Uterus (tissue), 4 donors: Measurements from ENCODE around the gene MYBPH. TPM values are rescaled to one million over a fixed set of nuclear protein-coding genes. Genes with fewer than 3 reads are reported as not detected.

Source experiments
- DNase-seq, 2 donors: peaks; one replicate each; pipeline ENCODE4 v3.0.0-alpha.2; 2019 to 2020
- H3K27ac ChIP-seq, 2 donors: fragments of 200-600 bp; sonication (generic); 1 replicate in 1 of 2; 2 replicates in 1 of 2; pipeline ENCODE4 v1.5.1; 2016 to 2018
- H3K27me3 ChIP-seq, 2 donors: fragments of 200-600 bp; sonication (generic); one replicate each; pipeline ENCODE4 v1.5.1; 2018 to 2019; ENCODE audit warnings: control low read depth in 1 of 2
- H3K36me3 ChIP-seq, 2 donors: fragments of 200-600 bp; sonication (generic); one replicate each; pipeline ENCODE4 v1.5.1; 2019; ENCODE audit warnings: control low read depth in 1 of 2
- H3K4me1 ChIP-seq, 2 donors: fragments of 200-600 bp; sonication (generic); one replicate each; pipeline ENCODE4 v1.5.1; 2018 to 2019; ENCODE audit warnings: control low read depth in 1 of 2
- H3K4me3 ChIP-seq, 2 donors: fragments of 200-600 bp; sonication (generic); 1 replicate in 1 of 2; 2 replicates in 1 of 2; pipeline ENCODE4 v1.5.1; 2018 to 2019; ENCODE audit warnings: mild to moderate bottlenecking in 1 of 2
- H3K9me3 ChIP-seq, 2 donors: fragments of 200-600 bp; sonication (generic); one replicate each; pipeline ENCODE4 v1.5.1; 2019; ENCODE audit warnings: control low read depth in 1 of 2
- POLR2A ChIP-seq, 2 donors: fragments of 450-650 bp; IDR thresholded peaks; one replicate each; pipeline ENCODE4 v1.6.1; 2016; ENCODE audit warnings: antibody characterized with exemption in 2 of 2, mild to moderate bottlenecking in 1 of 2, moderate library complexity in 1 of 2
- intact Hi-C: fragments of 100-400 bp; cut with DNase I; formaldehyde crosslinking; loops from one replicate; pipeline ENCODE4 v1.15.1; 2023; ENCODE audit warnings: low total_unique reads
- total RNA-seq, 4 donors: library from RNA; depleted of rRNA in 3 of 4; stranded (reverse); fragments of >200 nt in 3 of 4; gene quantifications; one replicate each; pipeline versions ENCODE4 v1.1.0 to v1.2.4, GENCODE V29; 2014 to 2023
- TF ChIP-seq, protein P1 (sequence below), 4 experiments: fragments of 200-600 bp in 2 of 4; fragments of 450-650 bp in 2 of 4; sonication (generic) in 2 of 4; IDR thresholded peaks; one replicate each; pipeline ENCODE4 v1.5.1; 2016 to 2019; ENCODE audit warnings: antibody characterized with exemption in 4 of 4, mild to moderate bottlenecking in 2 of 4, moderate library complexity in 1 of 4
- donor health status: DM: yes; HTN: yes; CAD: no.

MYBPH gene
- total RNA-seq, 4 donors from 2014 or later: 0.64 TPM; not detected in 3

- peaks cover 3 to 13% of the 10 kb centered on the region in 2 donors for H3K4me1 ChIP-seq
- H3K27ac ChIP-seq: no peak overlapping the region
- TF ChIP-seq, protein P1, sequence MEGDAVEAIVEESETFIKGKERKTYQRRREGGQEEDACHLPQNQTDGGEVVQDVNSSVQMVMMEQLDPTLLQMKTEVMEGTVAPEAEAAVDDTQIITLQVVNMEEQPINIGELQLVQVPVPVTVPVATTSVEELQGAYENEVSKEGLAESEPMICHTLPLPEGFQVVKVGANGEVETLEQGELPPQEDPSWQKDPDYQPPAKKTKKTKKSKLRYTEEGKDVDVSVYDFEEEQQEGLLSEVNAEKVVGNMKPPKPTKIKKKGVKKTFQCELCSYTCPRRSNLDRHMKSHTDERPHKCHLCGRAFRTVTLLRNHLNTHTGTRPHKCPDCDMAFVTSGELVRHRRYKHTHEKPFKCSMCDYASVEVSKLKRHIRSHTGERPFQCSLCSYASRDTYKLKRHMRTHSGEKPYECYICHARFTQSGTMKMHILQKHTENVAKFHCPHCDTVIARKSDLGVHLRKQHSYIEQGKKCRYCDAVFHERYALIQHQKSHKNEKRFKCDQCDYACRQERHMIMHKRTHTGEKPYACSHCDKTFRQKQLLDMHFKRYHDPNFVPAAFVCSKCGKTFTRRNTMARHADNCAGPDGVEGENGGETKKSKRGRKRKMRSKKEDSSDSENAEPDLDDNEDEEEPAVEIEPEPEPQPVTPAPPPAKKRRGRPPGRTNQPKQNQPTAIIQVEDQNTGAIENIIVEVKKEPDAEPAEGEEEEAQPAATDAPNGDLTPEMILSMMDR (IDR thresholded peaks at IDR 0.05): no peak
- no peak for TF ChIP-seq POLR2A (IDR thresholded peaks at IDR 0.05)
- H3K36me3 ChIP-seq: no peaks in the 10 kb centered on the region
- H3K4me3 ChIP-seq: no peak overlapping the region
- no peak for DNase-seq
- no peaks in the 10 kb centered on the region for H3K27me3 ChIP-seq
- intact Hi-C loops: loop anchor here (5.0 kb wide), 1 partner anchor 88 kb away; no protein-coding TSS in a partner anchor
- H3K9me3 ChIP-seq: no peaks in the 10 kb centered on the region
Observed at GRCh38 chr1:203124011-203124410, 51.6 kb downstream of the MYBPH start.

GRCh38 chr1:203122159-203122558, 53.5 kb downstream of the MYBPH start:
- H3K9me3 ChIP-seq: no peaks in the 10 kb centered on the region
- DNase-seq: no peak
- H3K27ac ChIP-seq: no peak overlapping the region
- H3K36me3 ChIP-seq: no peaks in the 10 kb centered on the region
- H3K27me3 ChIP-seq: no peaks in the 10 kb centered on the region
- intact Hi-C loops: loop anchor here (5.0 kb wide), 1 partner anchor 90 kb away; no protein-coding TSS in a partner anchor
- peaks cover 0 to 6% of the 10 kb centered on the region in 2 donors for H3K4me1 ChIP-seq
- H3K4me3 ChIP-seq: no peak overlapping the region
- no peak for TF ChIP-seq POLR2A (IDR thresholded peaks at IDR 0.05)
- TF ChIP-seq, protein P1 (IDR thresholded peaks at IDR 0.05): no peak

DNA sequence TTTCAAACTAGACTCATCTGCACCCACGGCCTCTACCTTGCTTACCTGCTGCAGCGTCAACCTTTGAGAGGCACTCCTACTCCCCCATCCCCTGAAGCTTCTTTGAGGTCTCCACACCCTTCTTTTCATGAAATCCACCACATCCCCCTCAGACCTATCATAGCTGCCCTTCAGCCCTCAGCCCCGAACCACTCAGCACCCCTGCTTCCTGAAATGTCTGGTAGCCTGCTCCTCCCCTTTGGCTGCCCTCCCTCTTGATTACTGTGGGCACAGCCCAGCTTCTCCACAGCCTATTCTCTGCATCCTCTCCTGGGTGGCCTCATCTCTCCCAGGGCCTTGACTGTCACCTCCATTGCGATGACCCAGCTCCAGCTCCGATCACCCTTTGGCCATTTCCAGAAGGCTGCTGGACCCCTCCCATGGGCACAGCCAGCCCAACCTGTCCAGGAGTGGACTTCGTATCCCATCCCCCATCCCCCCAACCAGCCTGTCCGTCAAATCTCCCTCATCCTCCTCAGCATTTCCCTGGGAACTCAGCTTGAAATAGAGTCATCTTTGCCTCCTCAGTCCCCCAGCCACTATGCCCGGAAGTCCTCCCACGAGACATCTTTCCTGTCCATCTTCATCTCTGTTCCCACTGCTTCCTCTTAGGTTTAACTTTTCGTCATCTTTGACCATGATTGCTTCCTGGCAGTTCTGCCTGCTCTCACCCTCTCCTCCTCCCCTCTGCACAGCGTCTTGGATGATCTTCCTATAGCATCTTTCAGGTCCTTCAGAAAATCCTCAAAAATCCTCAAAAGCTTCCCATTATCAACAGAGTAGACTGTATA, 54.2 kb downstream of the MYBPH start:
- Histone ChIP-seq H3K9me3 (no peaks in the 10 kb centered on the region), H3K36me3 (no peaks in the 10 kb centered on the region), H3K27me3 (no peaks in the 10 kb centered on the region), H3K27ac (no peak overlapping the region), H3K4me3 (no peak overlapping the region), H3K4me1 (peaks cover 0 to under 1% of the 10 kb centered on the region in 2 donors)
- intact Hi-C loops: loop anchor here (5.0 kb wide), 1 partner anchor 91 kb away; no protein-coding TSS in a partner anchor
- DNase-seq: no peak
- TF ChIP-seq POLR2A (IDR thresholded peaks at IDR 0.05): no peak
- TF ChIP-seq, protein P1 (IDR thresholded peaks at IDR 0.05): no peak

GRCh38 chr1:203120325-203121153, 55.1 kb downstream of the MYBPH start:
- TF ChIP-seq, protein P1 (IDR thresholded peaks at IDR 0.05): no peak
- no peak for TF ChIP-seq POLR2A (IDR thresholded peaks at IDR 0.05)
- H3K4me1 ChIP-seq: no peaks in the 10 kb centered on the region
- intact Hi-C loops: loop anchor here (5.0 kb wide), 1 partner anchor 92 kb away; no protein-coding TSS in a partner anchor
- H3K27ac ChIP-seq: no peak overlapping the region
- DNase-seq: no peak
- no peaks in the 10 kb centered on the region for H3K9me3 ChIP-seq
- no peaks in the 10 kb centered on the region for H3K36me3 ChIP-seq
- H3K27me3 ChIP-seq: no peaks in the 10 kb centered on the region
- no peak overlapping the region for H3K4me3 ChIP-seq

Other genes with a start within 250 kb of the MYBPH start
- gene KLHL12, start 248.6 kb downstream of the MYBPH start, total RNA-seq: 10 to 100 TPM in 3 of 4 donors, 1 to 10 TPM in 1; 6.4 to 34.1 (median 20.4) TPM
- gene ADIPOR1, start 217.5 kb downstream of the MYBPH start, total RNA-seq: 10 to 100 TPM; 38.7 to 53.8 (median 47.9) TPM
- gene CYB5R1, start 208.6 kb downstream of the MYBPH start, total RNA-seq: 100 to 1,000 TPM in 1 of 4 donors, 10 to 100 TPM in 3; 25.6 to 110 (median 45.8) TPM
- 100 to 1,000 TPM in 1 of 4 donors, 10 to 100 TPM in 3; 25.9 to 109 (median 68.1) TPM for gene TMEM183A, start 168.5 kb downstream of the MYBPH start, total RNA-seq
- gene PPFIA4, start 149.3 kb downstream of the MYBPH start, total RNA-seq: 1 to 10 TPM in 2 of 4 donors, under 1 TPM in 1, not detected in 1; 0.26 to 7.6 (median 6.5) TPM
- not detected for gene MYOG, start 89.8 kb downstream of the MYBPH start, total RNA-seq
- 1 to 10 TPM in 2 of 4 donors, not detected in 2; 3.0 TPM for gene ADORA1, start 48.1 kb downstream of the MYBPH start, total RNA-seq
- 10 to 100 TPM in 2 of 4 donors, 1 to 10 TPM in 1, not detected in 1; 6.2 to 28.2 (median 21.2) TPM for gene CHI3L1, start 10.9 kb upstream of the MYBPH start, total RNA-seq
- gene CHIT1, start 53.8 kb upstream of the MYBPH start, total RNA-seq: under 1 TPM in 2 of 4 donors, not detected in 2; 0.07 to 0.77 TPM
- 10 to 100 TPM; 14.6 to 95.9 (median 56.5) TPM for gene BTG2, start 129.7 kb upstream of the MYBPH start, total RNA-seq
- gene FMOD, start 175.3 kb upstream of the MYBPH start, total RNA-seq: 100 to 1,000 TPM in 1 of 4 donors, 10 to 100 TPM in 3; 41.8 to 119 (median 82.7) TPM